HepG2 (cell line): ENCODE results near the gene ADGRL2. TPM values are rescaled to one million over a fixed set of nuclear protein-coding genes. Genes with fewer than 3 reads are reported as not detected.

Source experiments
- ATAC-seq: fragments of 200-7000 bp; cut with Tn5 transposase; 3 replicates; pipeline ENCODE4 v1.9.1; 2020; ENCODE audit warnings: mild to moderate bottlenecking, moderate library complexity
- BruUV-seq: library from RNA; stranded (reverse); fragments of 400-500 nt; replicated peaks from 2 replicates; lab custom pipeline; 2021; lab: Mats Ljungman, UMichigan
- CTCF ChIA-PET: fragments of 300-600 bp; formaldehyde crosslinking; extraction: SDS; loops from one replicate; lab custom pipeline; 2021; ENCODE audit warnings: low total read pairs, inconsistent platforms, low intra/inter-chr PET ratio; lab: Yijun Ruan, JAX
- POLR2A ChIA-PET: fragments of 350-600 bp; sonication (Branson Sonifier 250); formaldehyde crosslinking; loops from one replicate; lab custom pipeline; 2020; ENCODE audit warnings: antibody characterized with exemption, inconsistent platforms; lab: Yijun Ruan, JAX
- DNase-seq: peaks from one replicate; pipeline ENCODE4 v3.0.0-alpha.2; 2015; ENCODE audit warnings: low spot score
- FAIRE-seq: peaks from 3 replicates; lab custom pipeline; 2011; peaks lifted over from hg19 to GRCh38; lab: Jason Lieb, UNC
- H2AFZ ChIP-seq: one replicate; pipeline ENCODE4 v1.6.1; 2011; ENCODE audit warnings: low read length, inconsistent platforms
- H3K27ac ChIP-seq: fragments of 300-600 bp; 3 replicates; pipeline ENCODE4 v1.8.0; 2011; ENCODE audit warnings: mixed run types, mild to moderate bottlenecking, mixed read lengths, low read length, inconsistent platforms; ENCODE audit not compliant: insufficient read depth; ENCODE audit errors: extremely low read length
- H3K27me3 ChIP-seq, 2 experiments: fragments of 200-600 bp in 1 of 2; 2 replicates in 1 of 2; 3 replicates in 1 of 2; pipeline versions ENCODE4 v1.6.0 to v1.8.0; 2011; ENCODE audit warnings: low read length in 2 of 2, mild to moderate bottlenecking in 2 of 2, moderate library complexity in 2 of 2, inconsistent platforms in 1 of 2; ENCODE audit not compliant: insufficient read depth in 2 of 2, control insufficient read depth in 1 of 2
- H3K36me3 ChIP-seq, 2 experiments: fragments of 200-600 bp in 1 of 2; replicated peaks in 1 of 2; 2 replicates in 1 of 2; 3 replicates in 1 of 2; pipeline versions ENCODE4 v1.5.1 to v1.8.0; 2011; ENCODE audit warnings: low read length in 2 of 2, inconsistent platforms in 1 of 2; ENCODE audit not compliant: insufficient read depth in 2 of 2, control insufficient read depth in 1 of 2
- H3K4me1 ChIP-seq: 2 replicates; pipeline ENCODE4 v1.5.1; 2012; ENCODE audit warnings: low read length, inconsistent platforms; ENCODE audit not compliant: insufficient read depth
- H3K4me2 ChIP-seq: 2 replicates; pipeline ENCODE4 v1.6.0; 2011; ENCODE audit warnings: low read depth, low read length, inconsistent platforms
- H3K4me3 ChIP-seq, 3 experiments: fragments of 200-600 bp in 1 of 3; sonication (generic), shearing (Covaris generic) in 1 of 3; replicated peaks in 1 of 3; 2 replicates each; pipeline ENCODE4 v1.5.1; 2011 to 2016; ENCODE audit warnings: low read length in 3 of 3, inconsistent platforms in 2 of 3, low read depth in 2 of 3, mild to moderate bottlenecking in 2 of 3, control low read depth in 1 of 3, mixed read lengths in 1 of 3; ENCODE audit not compliant: insufficient read depth in 1 of 3
- H3K79me2 ChIP-seq: one replicate; pipeline ENCODE4 v1.6.1; 2011; ENCODE audit warnings: low read length, inconsistent platforms; ENCODE audit not compliant: insufficient read depth
- H3K9ac ChIP-seq: 2 replicates; pipeline ENCODE4 v1.6.0; 2011; ENCODE audit warnings: mild to moderate bottlenecking, low read depth, low read length, inconsistent platforms; ENCODE audit not compliant: insufficient read depth
- H3K9me3 ChIP-seq: 2 replicates; pipeline ENCODE4 v1.5.1; 2012; ENCODE audit warnings: mild to moderate bottlenecking, low read length
- H4K20me1 ChIP-seq: 2 replicates; pipeline ENCODE4 v1.6.0; 2011; ENCODE audit warnings: inconsistent platforms, mild to moderate bottlenecking, low read length, moderate library complexity; ENCODE audit not compliant: insufficient read depth
- AHR ChIP-seq: IDR thresholded peaks from 2 replicates; pipeline ENCODE4 v1.6.1; 2018; ENCODE audit warnings: missing genetic modification reagents, missing compliant biosample characterization
- CCAR2 ChIP-seq: fragments of 200-400 bp; formaldehyde crosslinking; optimal IDR thresholded peaks from 2 replicates; pipeline ENCODE3; 2018; ENCODE audit warnings: low read depth, mild to moderate bottlenecking, low read length, moderate library complexity
- DDIT3 ChIP-seq: sonication (generic); formaldehyde crosslinking; IDR thresholded peaks from 2 replicates; pipeline ENCODE4 v1.4.0; 2020; ENCODE audit warnings: mild to moderate bottlenecking, missing genetic modification reagents
- DZIP1 ChIP-seq: sonication (generic); formaldehyde crosslinking; IDR thresholded peaks from 2 replicates; pipeline ENCODE4 v1.5.0; 2020; ENCODE audit warnings: mild to moderate bottlenecking, missing genetic modification reagents
- FOXC1 ChIP-seq: sonication (generic); formaldehyde crosslinking; IDR thresholded peaks from 2 replicates; pipeline ENCODE4 v1.8.0; 2022; ENCODE audit warnings: mild to moderate bottlenecking, missing genetic modification reagents, borderline replicate concordance
- GRHL1 ChIP-seq: sonication (generic); formaldehyde crosslinking; conservative IDR thresholded peaks from 2 replicates; pipeline ENCODE4 v1.8.0; 2022; ENCODE audit warnings: missing genetic modification reagents
- NFYB ChIP-seq: sonication (generic); formaldehyde crosslinking; IDR thresholded peaks from 2 replicates; pipeline ENCODE4 v1.4.0; 2020; ENCODE audit warnings: missing genetic modification reagents
- RFXANK ChIP-seq: IDR thresholded peaks from 2 replicates; pipeline ENCODE4 v1.6.1; 2016
- SNAPC4 ChIP-seq: sonication (generic); formaldehyde crosslinking; IDR thresholded peaks from 2 replicates; pipeline ENCODE4 v1.4.0; 2020; ENCODE audit warnings: mild to moderate bottlenecking, missing genetic modification reagents
- TEAD2 ChIP-seq: sonication (generic); formaldehyde crosslinking; IDR thresholded peaks from 2 replicates; pipeline ENCODE4 v1.9.0; 2021; ENCODE audit warnings: missing genetic modification reagents
- TP53 ChIP-seq: sonication (generic); formaldehyde crosslinking; conservative IDR thresholded peaks from 2 replicates; pipeline ENCODE4 v1.4.0; 2020; ENCODE audit warnings: missing genetic modification reagents
- ZNF138 ChIP-seq: sonication (generic); formaldehyde crosslinking; IDR thresholded peaks from 2 replicates; pipeline ENCODE4 v1.5.0; 2020; ENCODE audit warnings: mild to moderate bottlenecking, low read depth, missing genetic modification reagents
- ZNF747 ChIP-seq: sonication (generic); formaldehyde crosslinking; IDR thresholded peaks from 2 replicates; pipeline ENCODE4 v1.8.1; 2023; ENCODE audit warnings: missing genetic modification reagents, mild to moderate bottlenecking, borderline replicate concordance
- ZNF766 ChIP-seq: sonication (generic); formaldehyde crosslinking; IDR thresholded peaks from 2 replicates; pipeline ENCODE4 v1.5.0; 2020; ENCODE audit warnings: missing genetic modification reagents, borderline replicate concordance
- ZSCAN22 ChIP-seq: sonication (generic); formaldehyde crosslinking; IDR thresholded peaks from 2 replicates; pipeline ENCODE4 v1.4.0; 2020; ENCODE audit warnings: mild to moderate bottlenecking, missing genetic modification reagents
- WGBS: methylation state at CpG from one replicate; pipeline ENCODE4 v1.1.6; 2017; ENCODE audit warnings: low lambda C conversion rate; 5-methylcytosine and 5-hydroxymethylcytosine counted together
- in situ Hi-C: cut with HindIII; loops from 2 replicates; pipeline ENCODE4 v1.10.0; 2017; ENCODE audit warnings: low pct_unique_long_range_greater_than_20kb; ENCODE audit not compliant: extremely low pct_ligation_motif_present
- intact Hi-C: fragments of 100-400 bp; cut with micrococcal nuclease; formaldehyde crosslinking; loops from one replicate; pipeline ENCODE4 v1.10.0; 2022; ENCODE audit not compliant: unreplicated experiment
- polyA plus RNA-seq, 8 experiments: library from polyadenylated mRNA; depleted of rRNA in 3 of 8; stranded (reverse) in 7 of 8; unstranded in 1 of 8; fragments of >200 nt; fragmentation: Illumina TruSeq in 4 of 8; extraction: Trizol in 4 of 8; gene quantifications; 2 replicates each; pipeline versions ENCODE4 v1.2.1 to v1.2.3, GENCODE V29; 2011 to 2016; ENCODE audit warnings: low read depth in 4 of 8, missing spikeins in 1 of 8, mixed read lengths in 1 of 8; ENCODE audit not compliant: insufficient read depth in 1 of 8
- total RNA-seq, 5 experiments: library from RNA; depleted of rRNA; stranded (reverse); fragments of >200 nt; fragmentation: Illumina TruSeq; extraction: Trizol; gene quantifications; 2 replicates each; pipeline ENCODE4 v1.2.3, GENCODE V29; 2016; ENCODE audit warnings: low read depth in 1 of 5

ADGRL2 gene
- total and polyA plus RNA-seq, 2 of the 13 experiments (the other 11 are each of a cell fraction or from before 2014, with no cell fraction given): 15.3 to 31.6 TPM

- in situ Hi-C loops: no loop called here
- no peak overlapping the region for H2AFZ ChIP-seq
- ChIA-PET CTCF (no interaction called here), POLR2A (no interaction called here)
- no peak overlapping the region for H3K4me2 ChIP-seq
- BruUV-seq: no TSS peak
- 97% methylated on average over 1 of the region's 1 CpG for WGBS
- peaks cover 82% of the 10 kb centered on the region for H3K79me2 ChIP-seq
- DNase-seq (no peak), ATAC-seq (no peak), FAIRE-seq (no peak)
- H3K27ac ChIP-seq: no peak overlapping the region
- H3K36me3 ChIP-seq: no peaks in the 10 kb centered on the region
- no peaks in the 10 kb centered on the region for H3K9me3 ChIP-seq
- H3K4me3 ChIP-seq: no peak overlapping the region
- no peaks in the 10 kb centered on the region for H3K27me3 ChIP-seq
- intact Hi-C loops: no loop called here
- H3K9ac ChIP-seq: no peak overlapping the region
- peaks cover 16% of the 10 kb centered on the region for H3K4me1 ChIP-seq
- no peaks in the 10 kb centered on the region for H4K20me1 ChIP-seq
- no peak for TF ChIP-seq CCAR2
- no peak for TF ChIP-seq GRHL1 (CRISPR knock-in tag)
- TF ChIP-seq ZSCAN22 (CRISPR knock-in tag): no peak
- no peak for TF ChIP-seq ZNF766
- no peak for TF ChIP-seq AHR (CRISPR knock-in tag)
- no peak for TF ChIP-seq TP53 (CRISPR knock-in tag)
- TF ChIP-seq ZNF747 (CRISPR knock-in tag): no peak
- no peak for TF ChIP-seq NFYB (CRISPR knock-in tag)
- no peak for TF ChIP-seq DDIT3
- no peak for TF ChIP-seq FOXC1 (CRISPR knock-in tag)
- no peak for TF ChIP-seq ZNF138 (CRISPR knock-in tag)
- no peak for TF ChIP-seq DZIP1 (CRISPR knock-in tag)
- TF ChIP-seq SNAPC4: no peak
- TF ChIP-seq RFXANK (CRISPR knock-in tag): no peak
- TF ChIP-seq TEAD2 (CRISPR knock-in tag): no peak
Observed at GRCh38 chr1:81809808-81810207, 9.1 kb downstream of the ADGRL2 start.
